Suprapubic skin (tissue), 4 donors: Measurements from ENCODE around the gene AHCYL1. TPM values are rescaled to one million over a fixed set of nuclear protein-coding genes. Genes with fewer than 3 reads are reported as not detected.

Experiments used
- DNase-seq, 2 donors: peaks; one replicate each; pipeline ENCODE4 v3.0.0-alpha.2; 2019; ENCODE audit warnings: low spot score in 2 of 2
- H3K27ac ChIP-seq: fragments of 200-600 bp; sonication (generic); one replicate; pipeline ENCODE4 v1.5.1; 2019
- H3K27me3 ChIP-seq: fragments of 200-600 bp; sonication (generic); one replicate; pipeline ENCODE4 v1.5.1; 2019
- H3K36me3 ChIP-seq: fragments of 200-600 bp; sonication (generic); one replicate; pipeline ENCODE4 v1.5.1; 2019
- H3K4me1 ChIP-seq: fragments of 200-600 bp; sonication (generic); one replicate; pipeline ENCODE4 v1.5.1; 2019
- H3K4me3 ChIP-seq: fragments of 200-600 bp; sonication (generic); one replicate; pipeline ENCODE4 v1.5.1; 2019; ENCODE audit warnings: mild to moderate bottlenecking
- H3K9me3 ChIP-seq: fragments of 200-600 bp; sonication (generic); one replicate; pipeline ENCODE4 v1.5.1; 2019
- CTCF ChIP-seq, 2 donors: fragments of 200-600 bp in 1 of 2; fragments of 450-650 bp in 1 of 2; sonication (generic) in 1 of 2; IDR thresholded peaks; one replicate each; pipeline ENCODE4 v1.5.1; 2016 to 2019; ENCODE audit warnings: antibody characterized with exemption in 2 of 2, mild to moderate bottlenecking in 1 of 2, moderate library complexity in 1 of 2
- EP300 ChIP-seq: sonication (generic); formaldehyde crosslinking; IDR thresholded peaks from one replicate; pipeline ENCODE4 v1.6.1; 2017; ENCODE audit warnings: antibody characterized with exemption
- POLR2A ChIP-seq, 2 donors: fragments of 450-650 bp; IDR thresholded peaks; one replicate each; pipeline ENCODE4 v1.6.1; 2017; ENCODE audit warnings: antibody characterized with exemption in 2 of 2, mild to moderate bottlenecking in 2 of 2, moderate library complexity in 2 of 2
- POLR2AphosphoS5 ChIP-seq, 3 donors: sonication (generic); formaldehyde crosslinking; IDR thresholded peaks; one replicate each; pipeline ENCODE4 v1.6.1; 2017; ENCODE audit warnings: antibody characterized with exemption in 3 of 3
- WGBS: methylation state at CpG from one replicate; pipeline ENCODE4 v1.1.5; 2018; 5-methylcytosine and 5-hydroxymethylcytosine counted together
- total RNA-seq, 4 donors: library from RNA; depleted of rRNA; stranded (reverse); fragments of >200 nt; gene quantifications; one replicate each; pipeline ENCODE4 v1.1.0, GENCODE V29; 2016

AHCYL1 gene
- total RNA-seq, 4 donors from 2014 or later, result 37.7 to 50.4 (median 48.6) TPM

- WGBS, result 76% methylated on average over 5 of the region's 5 CpGs
These were observed 6.9 kb downstream of the AHCYL1 start for GRCh38 chr1:109991400-109991925.

GRCh38 chr1:109993885-109994284, 9.3 kb downstream of the AHCYL1 start:
- no peaks in the 10 kb centered on the region for H3K9me3 ChIP-seq
- H3K4me1 ChIP-seq, result peaks cover 67% of the 10 kb centered on the region
- H3K27ac ChIP-seq, result peak overlapping the region; percentile 27
- DNase-seq, result no peak
- no peak overlapping the region for H3K4me3 ChIP-seq
- TF ChIP-seq EP300 (no peak), CTCF (IDR thresholded peaks at IDR 0.05) (no peak), POLR2AphosphoS5 (IDR thresholded peaks at IDR 0.05) (no peak), POLR2A (IDR thresholded peaks at IDR 0.05) (no peak)
- 61% methylated on average over 3 of the region's 3 CpGs for WGBS
- no peaks in the 10 kb centered on the region for H3K36me3 ChIP-seq
- no peaks in the 10 kb centered on the region for H3K27me3 ChIP-seq

More at GRCh38 chr1:109991400-109991925, 6.9 kb downstream of the AHCYL1 start:
- TF ChIP-seq CTCF (IDR thresholded peaks at IDR 0.05) (no peak), POLR2A (IDR thresholded peaks at IDR 0.05) (no peak), POLR2AphosphoS5 (IDR thresholded peaks at IDR 0.05) (no peak)
- Histone ChIP-seq H3K27me3 (no peaks in the 10 kb centered on the region), H3K27ac (no peak overlapping the region), H3K4me3 (no peak overlapping the region), H3K9me3 (no peaks in the 10 kb centered on the region), H3K36me3 (no peaks in the 10 kb centered on the region), H3K4me1 (peaks cover 72% of the 10 kb centered on the region)
- DNase-seq, result no peak

GRCh38 chr1:109994654-109995053, 10.1 kb downstream of the AHCYL1 start:
- DNase-seq, result no peak
- Histone ChIP-seq H3K36me3 (no peaks in the 10 kb centered on the region), H3K27ac (peak overlapping the region; percentile 27), H3K4me3 (no peak overlapping the region), H3K27me3 (no peaks in the 10 kb centered on the region), H3K4me1 (peaks cover 59% of the 10 kb centered on the region), H3K9me3 (no peaks in the 10 kb centered on the region)
- TF ChIP-seq POLR2A (IDR thresholded peaks at IDR 0.05) (no peak), CTCF (IDR thresholded peaks at IDR 0.05) (no peak), POLR2AphosphoS5 (IDR thresholded peaks at IDR 0.05) (no peak), EP300 (no peak)
- 78% methylated on average over 1 of the region's 1 CpG for WGBS

GRCh38 chr1:109995536-109995935, 11.0 kb downstream of the AHCYL1 start:
- no peak overlapping the region for H3K27ac ChIP-seq
- no peaks in the 10 kb centered on the region for H3K9me3 ChIP-seq
- peaks cover 50% of the 10 kb centered on the region for H3K4me1 ChIP-seq
- H3K36me3 ChIP-seq, result no peaks in the 10 kb centered on the region
- H3K27me3 ChIP-seq, result no peaks in the 10 kb centered on the region
- WGBS, result 96% methylated on average over 2 of the region's 2 CpGs
- DNase-seq, result no peak
- TF ChIP-seq CTCF (IDR thresholded peaks at IDR 0.05) (no peak), POLR2AphosphoS5 (IDR thresholded peaks at IDR 0.05) (no peak), POLR2A (IDR thresholded peaks at IDR 0.05) (no peak), EP300 (no peak)
- no peak overlapping the region for H3K4me3 ChIP-seq

GRCh38 chr1:109996476-109996875, 11.9 kb downstream of the AHCYL1 start:
- no peak for TF ChIP-seq EP300
- no peak for TF ChIP-seq CTCF (IDR thresholded peaks at IDR 0.05)
- TF ChIP-seq POLR2AphosphoS5 (IDR thresholded peaks at IDR 0.05), result no peak
- no peak for TF ChIP-seq POLR2A (IDR thresholded peaks at IDR 0.05)
- no peak for DNase-seq
- no peaks in the 10 kb centered on the region for H3K9me3 ChIP-seq
- H3K27me3 ChIP-seq, result no peaks in the 10 kb centered on the region
- no peak overlapping the region for H3K27ac ChIP-seq
- H3K4me3 ChIP-seq, result no peak overlapping the region
- WGBS, result 88% methylated on average over 5 of the region's 5 CpGs
- no peaks in the 10 kb centered on the region for H3K36me3 ChIP-seq
- peaks cover 42% of the 10 kb centered on the region for H3K4me1 ChIP-seq
